Type B pancreatic cell (in vitro differentiated cells): Measurements from ENCODE around the gene RAB42. TPM values are rescaled to one million over a fixed set of nuclear protein-coding genes. Genes with fewer than 3 reads are reported as not detected.
A peak's percentile ranks its signal among the peaks of the same experiment; 100 is the strongest.
"Not testable (repeated sequence)": the region's sequence is repeated elsewhere in the genome, so short reads cannot be mapped to it uniquely, and the experiment has no call there.

ENCODE experiments used
- DNase-seq: peaks from one replicate; pipeline ENCODE4 v3.0.0; 2021; ENCODE audit warnings: mixed read lengths; ENCODE audit not compliant: unreplicated experiment; ENCODE audit errors: extremely low spot score
- H3K27ac Mint-ChIP-seq: 2 replicates; pipeline ENCODE4 v1.8.0; 2021; ENCODE audit warnings: mild to moderate bottlenecking, mixed read lengths
- H3K27me3 Mint-ChIP-seq: 2 replicates; pipeline ENCODE4 v1.8.0; 2021; ENCODE audit warnings: mixed read lengths
- H3K36me3 Mint-ChIP-seq: 2 replicates; pipeline ENCODE4 v1.8.0; 2021; ENCODE audit warnings: mixed read lengths
- H3K4me1 Mint-ChIP-seq: one replicate; pipeline ENCODE4 v1.8.0; 2021; ENCODE audit warnings: mixed read lengths; ENCODE audit not compliant: unreplicated experiment
- H3K4me3 Mint-ChIP-seq: 2 replicates; pipeline ENCODE4 v1.8.0; 2021; ENCODE audit warnings: mild to moderate bottlenecking, mixed read lengths
- H3K9me3 Mint-ChIP-seq: 2 replicates; pipeline ENCODE4 v1.8.0; 2021; ENCODE audit warnings: mixed read lengths
- total RNA-seq: library from RNA; stranded (reverse); gene quantifications from 2 replicates; pipeline ENCODE4 v1.2.1, GENCODE V29; 2021; ENCODE audit warnings: low replicate concordance
- TF ChIP-seq, protein P1 (sequence below): fragments of 200-600 bp; sonication (generic); conservative IDR thresholded peaks from 2 replicates; pipeline ENCODE4 v1.5.0; 2021; ENCODE audit warnings: antibody characterized with exemption, mild to moderate bottlenecking

The RAB42 gene
- total RNA-seq, 1 donor from 2014 or later = 2.7 TPM

DNA sequence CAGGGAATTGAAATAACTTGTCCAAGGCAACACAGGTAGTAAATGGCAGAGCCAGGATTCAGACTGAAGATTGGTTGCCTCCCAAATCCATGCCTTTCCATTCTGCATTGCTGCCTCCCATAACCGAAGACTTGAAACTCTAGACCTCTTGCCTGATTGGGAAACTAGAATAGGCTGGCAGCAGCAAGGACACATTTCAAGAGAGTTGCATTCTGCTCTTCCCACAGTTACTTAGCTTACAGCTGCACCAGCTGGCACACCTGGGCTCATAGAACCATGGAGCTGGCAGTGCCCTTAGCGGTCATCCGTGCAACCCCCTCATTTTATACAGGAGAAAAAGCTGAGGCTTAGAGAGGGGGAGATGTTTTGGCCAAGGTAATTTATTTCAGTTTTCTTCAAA lies 31.2 kb upstream of the RAB42 start:
- TF ChIP-seq, protein P1, sequence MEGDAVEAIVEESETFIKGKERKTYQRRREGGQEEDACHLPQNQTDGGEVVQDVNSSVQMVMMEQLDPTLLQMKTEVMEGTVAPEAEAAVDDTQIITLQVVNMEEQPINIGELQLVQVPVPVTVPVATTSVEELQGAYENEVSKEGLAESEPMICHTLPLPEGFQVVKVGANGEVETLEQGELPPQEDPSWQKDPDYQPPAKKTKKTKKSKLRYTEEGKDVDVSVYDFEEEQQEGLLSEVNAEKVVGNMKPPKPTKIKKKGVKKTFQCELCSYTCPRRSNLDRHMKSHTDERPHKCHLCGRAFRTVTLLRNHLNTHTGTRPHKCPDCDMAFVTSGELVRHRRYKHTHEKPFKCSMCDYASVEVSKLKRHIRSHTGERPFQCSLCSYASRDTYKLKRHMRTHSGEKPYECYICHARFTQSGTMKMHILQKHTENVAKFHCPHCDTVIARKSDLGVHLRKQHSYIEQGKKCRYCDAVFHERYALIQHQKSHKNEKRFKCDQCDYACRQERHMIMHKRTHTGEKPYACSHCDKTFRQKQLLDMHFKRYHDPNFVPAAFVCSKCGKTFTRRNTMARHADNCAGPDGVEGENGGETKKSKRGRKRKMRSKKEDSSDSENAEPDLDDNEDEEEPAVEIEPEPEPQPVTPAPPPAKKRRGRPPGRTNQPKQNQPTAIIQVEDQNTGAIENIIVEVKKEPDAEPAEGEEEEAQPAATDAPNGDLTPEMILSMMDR = no peak
- DNase-seq = no peak
- peaks cover 11% of the 10 kb centered on the region for H3K36me3 Mint-ChIP-seq
- no peak overlapping the region for H3K27ac Mint-ChIP-seq
- H3K4me1 Mint-ChIP-seq = no peaks in the 10 kb centered on the region
- no peaks in the 10 kb centered on the region for H3K9me3 Mint-ChIP-seq
- no peaks in the 10 kb centered on the region for H3K27me3 Mint-ChIP-seq
- no peak overlapping the region for H3K4me3 Mint-ChIP-seq

DNA sequence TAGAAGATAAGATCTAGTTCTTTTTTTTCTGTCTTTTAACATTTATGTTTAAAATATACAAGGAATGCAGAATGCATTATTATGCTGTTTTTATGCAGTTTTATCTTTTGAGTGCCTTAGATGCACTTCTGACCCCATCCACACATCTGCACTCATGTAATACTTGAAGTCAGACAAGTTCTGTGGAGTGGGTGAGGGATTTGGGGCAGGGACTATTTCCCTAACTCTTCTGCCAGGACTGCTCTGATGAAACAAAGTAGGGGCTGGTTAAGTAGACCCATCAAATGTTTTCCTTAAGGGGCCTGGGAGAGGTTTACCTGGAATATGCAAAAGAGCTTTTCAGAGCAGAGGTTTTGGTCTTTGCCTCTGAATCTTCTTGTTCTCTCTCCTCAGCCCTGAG lies 27.8 kb upstream of the RAB42 start:
- Mint-ChIP-seq H3K27ac (no peak overlapping the region), H3K36me3 (peaks cover 22% of the 10 kb centered on the region), H3K4me1 (no peaks in the 10 kb centered on the region), H3K4me3 (no peak overlapping the region), H3K27me3 (no peaks in the 10 kb centered on the region), H3K9me3 (no peaks in the 10 kb centered on the region)
- TF ChIP-seq, protein P1 = no peak
- no peak for DNase-seq

DNA sequence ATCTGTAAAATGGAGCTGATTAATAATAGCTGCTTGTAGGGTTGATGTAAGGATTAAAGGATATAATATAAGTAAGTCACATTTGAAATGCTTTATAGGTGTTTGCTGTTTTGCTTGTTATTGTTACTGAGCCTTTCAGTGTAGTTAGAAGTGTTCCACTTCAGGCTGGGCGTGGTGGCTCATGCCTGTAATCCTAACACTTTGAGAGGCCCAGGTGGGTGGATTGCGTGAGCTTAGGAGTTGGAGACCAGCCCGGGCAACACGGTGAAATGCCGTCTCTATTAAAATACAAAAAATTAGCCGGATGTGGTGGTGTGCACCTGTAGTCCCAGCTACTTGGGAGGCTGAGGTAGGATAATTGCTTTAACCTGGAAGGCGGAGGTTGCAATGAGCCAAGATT lies 27.0 kb upstream of the RAB42 start:
- no peak overlapping the region for H3K4me3 Mint-ChIP-seq
- no peaks in the 10 kb centered on the region for H3K4me1 Mint-ChIP-seq
- TF ChIP-seq, protein P1 = no peak
- no peak overlapping the region for H3K27ac Mint-ChIP-seq
- peaks cover 22% of the 10 kb centered on the region for H3K36me3 Mint-ChIP-seq
- DNase-seq = no peak
- no peaks in the 10 kb centered on the region for H3K9me3 Mint-ChIP-seq
- H3K27me3 Mint-ChIP-seq = no peaks in the 10 kb centered on the region

DNA sequence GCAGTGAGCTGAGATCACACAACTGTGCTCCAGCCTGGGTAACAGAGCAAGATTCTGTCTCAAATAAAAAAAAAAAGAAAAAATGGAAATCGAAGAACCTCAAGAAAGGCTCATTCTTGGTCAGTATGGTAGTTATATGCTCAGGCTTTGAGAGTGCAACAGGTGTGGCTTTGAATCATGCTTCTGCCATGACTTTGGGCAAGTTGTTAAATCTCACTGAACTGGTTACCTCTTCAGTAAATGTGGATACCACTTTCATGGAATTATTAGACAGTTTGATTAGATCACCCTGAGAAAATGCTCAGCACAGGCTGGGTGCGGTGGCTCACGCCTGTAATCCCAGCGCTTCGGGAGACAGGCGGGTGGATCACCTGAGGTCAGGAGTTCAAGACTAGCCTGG lies 26.3 kb upstream of the RAB42 start:
- DNase-seq = no peak
- Mint-ChIP-seq H3K27me3 (no peaks in the 10 kb centered on the region), H3K4me3 (no peak overlapping the region), H3K9me3 (no peaks in the 10 kb centered on the region), H3K27ac (peak overlapping the region; percentile 39), H3K4me1 (no peaks in the 10 kb centered on the region), H3K36me3 (peaks cover 22% of the 10 kb centered on the region)
- TF ChIP-seq, protein P1 = no peak

DNA sequence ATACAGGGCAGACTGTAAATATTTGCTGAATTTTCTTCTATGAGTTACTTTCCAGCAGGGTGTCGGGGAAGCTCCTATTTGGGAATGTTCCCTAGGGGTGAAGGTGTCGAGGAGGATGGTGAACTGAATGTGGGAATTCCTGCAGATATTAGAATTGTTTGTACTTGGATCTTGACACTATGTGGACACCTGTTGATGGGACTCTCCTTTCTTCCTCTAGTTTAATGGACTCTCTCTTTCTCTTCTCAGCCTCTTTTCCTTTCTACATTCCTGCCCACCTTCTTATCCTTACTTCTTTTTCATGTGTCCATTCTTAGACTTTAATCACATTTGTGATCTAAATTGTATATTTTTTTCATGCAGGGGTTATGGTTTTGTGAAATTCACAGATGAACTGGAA lies 25.1 kb upstream of the RAB42 start:
- Mint-ChIP-seq H3K27ac (no peak overlapping the region), H3K27me3 (no peaks in the 10 kb centered on the region), H3K4me3 (no peak overlapping the region), H3K9me3 (no peaks in the 10 kb centered on the region), H3K36me3 (peaks cover 22% of the 10 kb centered on the region), H3K4me1 (no peaks in the 10 kb centered on the region)
- TF ChIP-seq, protein P1 = no peak
- DNase-seq = no peak

DNA sequence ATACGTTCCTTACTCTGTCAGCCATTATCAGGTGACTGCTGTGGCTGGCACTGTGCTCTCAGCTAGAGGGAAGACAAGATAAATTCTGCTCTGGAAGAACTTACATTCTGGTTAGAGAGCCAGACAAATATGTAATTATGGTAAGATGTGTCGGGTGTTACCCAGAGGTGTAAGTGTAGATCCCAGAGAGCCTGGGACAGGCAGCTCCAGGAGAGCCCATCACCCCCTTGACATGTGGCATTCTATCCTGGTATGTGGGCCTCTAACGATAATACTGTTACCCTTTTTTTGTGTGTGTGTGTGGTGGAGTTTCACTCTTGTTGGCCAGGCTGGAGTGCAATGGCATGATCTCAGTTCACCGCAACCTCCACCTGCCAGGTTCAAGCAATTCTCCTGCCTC lies 20.2 kb upstream of the RAB42 start:
- TF ChIP-seq, protein P1 = no peak
- Mint-ChIP-seq H3K36me3 (peaks cover 23% of the 10 kb centered on the region), H3K27ac (no peak overlapping the region)

DNA sequence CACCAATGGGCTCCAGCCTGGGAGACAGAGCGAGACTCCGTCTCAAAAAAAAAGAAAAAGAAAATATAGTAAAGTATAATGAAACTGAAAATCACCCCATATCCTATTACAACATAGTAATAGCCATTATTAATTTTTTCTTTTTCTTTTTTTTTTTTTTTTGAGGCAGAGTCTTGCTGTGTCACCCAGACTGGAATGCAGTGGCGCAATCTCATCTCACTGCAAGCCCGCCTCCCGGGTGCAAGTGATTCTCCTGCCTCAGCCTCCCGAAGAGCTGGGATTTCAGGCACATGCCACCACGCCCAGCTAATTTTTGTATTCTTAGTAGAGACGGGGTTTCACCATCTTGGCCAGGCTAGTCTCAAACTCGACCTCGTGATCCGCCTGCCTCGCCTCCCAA lies 19.2 kb upstream of the RAB42 start:
- not testable (repeated sequence) for DNase-seq, H3K4me3 Mint-ChIP-seq, H3K9me3 Mint-ChIP-seq, H3K27me3 Mint-ChIP-seq, H3K27ac Mint-ChIP-seq, H3K4me1 Mint-ChIP-seq
- peaks cover 23% of the 10 kb centered on the region for H3K36me3 Mint-ChIP-seq

More for the DNA sequence above, 20.2 kb upstream of the RAB42 start:
- Mint-ChIP-seq H3K4me1 (no peaks in the 10 kb centered on the region), H3K4me3 (no peak overlapping the region), H3K9me3 (no peaks in the 10 kb centered on the region), H3K27me3 (no peaks in the 10 kb centered on the region)
- no peak for DNase-seq
